Osteoblast (primary cell): ENCODE results near the gene PAQR8. TPM values are rescaled to one million over a fixed set of nuclear protein-coding genes. Genes with fewer than 3 reads are reported as not detected.

Experiments used
- DNase-seq: peaks from one replicate; pipeline ENCODE4 v3.0.0; 2011; ENCODE audit warnings: low spot score, mixed read lengths; ENCODE audit not compliant: insufficient read length; ENCODE audit errors: missing footprints
- H2AFZ ChIP-seq: 2 replicates; pipeline ENCODE4 v1.6.0; 2011; ENCODE audit warnings: mild to moderate bottlenecking, low read length
- H3K27ac ChIP-seq: 2 replicates; pipeline ENCODE4 v1.5.1; 2011; ENCODE audit warnings: mild to moderate bottlenecking, low read depth, low read length, moderate library complexity
- H3K27me3 ChIP-seq: 2 replicates; pipeline ENCODE4 v1.6.0; 2012; ENCODE audit warnings: mild to moderate bottlenecking, control low read depth, inconsistent platforms, low read length, moderate library complexity; ENCODE audit not compliant: insufficient read depth
- H3K36me3 ChIP-seq: 2 replicates; pipeline ENCODE4 v1.5.1; 2011; ENCODE audit warnings: mild to moderate bottlenecking, low read length, control low read depth, moderate library complexity; ENCODE audit not compliant: insufficient read depth
- H3K4me1 ChIP-seq: 2 replicates; pipeline ENCODE4 v1.5.1; 2011; ENCODE audit warnings: mild to moderate bottlenecking, low read length, control low read depth, moderate library complexity; ENCODE audit not compliant: insufficient read depth
- H3K4me2 ChIP-seq: 2 replicates; pipeline ENCODE4 v1.6.0; 2011; ENCODE audit warnings: mild to moderate bottlenecking, low read length; ENCODE audit not compliant: insufficient read depth
- H3K4me3 ChIP-seq: fragments of 200-600 bp; sonication (generic); 3 replicates; pipeline ENCODE4 v1.5.1; 2012; ENCODE audit warnings: mild to moderate bottlenecking, low read length, inconsistent platforms; ENCODE audit not compliant: insufficient read depth
- H3K79me2 ChIP-seq: 2 replicates; pipeline ENCODE4 v1.6.0; 2012; ENCODE audit warnings: mild to moderate bottlenecking, low read length, control low read depth, inconsistent platforms; ENCODE audit not compliant: insufficient read depth
- H3K9me3 ChIP-seq: 2 replicates; pipeline ENCODE4 v1.5.1; 2011; ENCODE audit warnings: low read depth, low read length, control low read depth
- H4K20me1 ChIP-seq: 2 replicates; pipeline ENCODE4 v1.6.0; 2012; ENCODE audit warnings: mild to moderate bottlenecking, low read length, control low read depth; ENCODE audit not compliant: insufficient read depth
- CTCF ChIP-seq: IDR thresholded peaks from 2 replicates; pipeline ENCODE4 v1.5.1; 2011; ENCODE audit warnings: mild to moderate bottlenecking, low read depth, low read length, moderate library complexity; ENCODE audit errors: extremely low read depth
- total RNA-seq: library from RNA; depleted of rRNA; stranded (reverse); fragments of >200 nt; gene quantifications from 2 replicates; pipeline ENCODE4 v1.2.3, GENCODE V29; 2012

PAQR8 gene
- total RNA-seq, 1 donor: 3.6 TPM

DNA sequence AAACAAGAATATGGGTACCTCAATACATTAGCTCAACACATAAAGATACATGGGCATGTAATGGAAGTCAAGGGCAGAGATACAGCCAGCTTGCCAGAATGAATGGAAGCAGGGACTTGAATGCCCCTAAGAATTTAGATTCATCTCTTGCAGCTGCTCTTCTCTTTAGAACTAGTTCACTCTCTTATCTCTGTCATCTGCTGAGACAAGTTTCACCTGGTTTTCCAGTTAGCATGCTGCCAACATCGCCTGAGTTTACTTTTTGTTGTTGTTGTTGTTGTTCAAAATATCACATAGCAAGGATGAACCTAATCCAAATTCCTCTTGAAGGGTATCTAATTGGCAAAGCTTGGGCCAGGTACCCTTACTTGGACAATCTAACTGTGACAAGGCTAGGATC lies 14.1 kb upstream of the PAQR8 start:
- TF ChIP-seq CTCF: no peak
- H3K4me1 ChIP-seq: peaks cover 11% of the 10 kb centered on the region
- H2AFZ ChIP-seq: no peak overlapping the region
- H3K79me2 ChIP-seq: no peaks in the 10 kb centered on the region
- H3K27ac ChIP-seq: no peak overlapping the region
- peaks cover 17% of the 10 kb centered on the region for H3K27me3 ChIP-seq
- DNase-seq: no peak
- no peak overlapping the region for H3K4me2 ChIP-seq
- no peak overlapping the region for H3K4me3 ChIP-seq
- no peaks in the 10 kb centered on the region for H3K9me3 ChIP-seq
- no peaks in the 10 kb centered on the region for H3K36me3 ChIP-seq
- no peaks in the 10 kb centered on the region for H4K20me1 ChIP-seq

DNA sequence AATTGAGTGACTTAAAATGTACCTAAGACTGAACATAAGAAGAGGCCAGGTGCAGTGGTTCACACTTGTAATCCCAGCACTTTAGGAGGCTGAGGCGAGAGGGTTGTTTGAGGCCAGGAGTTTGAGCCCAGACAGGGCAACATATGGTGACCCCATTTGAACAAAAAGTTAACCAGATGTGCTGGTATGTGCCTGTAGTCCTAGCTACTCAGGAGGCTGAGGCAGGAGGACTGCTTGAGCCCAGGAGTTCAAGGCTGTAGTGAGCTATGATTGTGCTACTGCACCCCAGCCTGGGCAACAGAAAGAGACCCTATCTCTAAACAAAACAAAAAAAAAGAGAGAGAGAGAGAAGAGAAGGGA lies 10.1 kb upstream of the PAQR8 start:
- Histone ChIP-seq H3K27ac (peak overlapping the region; percentile 11), H3K4me3 (peak overlapping the region; percentile 1), H3K27me3 (peaks cover 17% of the 10 kb centered on the region), H3K4me2 (peak overlapping the region; percentile 61), H4K20me1 (no peaks in the 10 kb centered on the region), H3K79me2 (no peaks in the 10 kb centered on the region), H2AFZ (peak overlapping the region; percentile 5), H3K36me3 (no peaks in the 10 kb centered on the region), H3K4me1 (peaks cover 14% of the 10 kb centered on the region), H3K9me3 (no peaks in the 10 kb centered on the region)
- no peak for TF ChIP-seq CTCF
- DNase-seq: no peak

DNA sequence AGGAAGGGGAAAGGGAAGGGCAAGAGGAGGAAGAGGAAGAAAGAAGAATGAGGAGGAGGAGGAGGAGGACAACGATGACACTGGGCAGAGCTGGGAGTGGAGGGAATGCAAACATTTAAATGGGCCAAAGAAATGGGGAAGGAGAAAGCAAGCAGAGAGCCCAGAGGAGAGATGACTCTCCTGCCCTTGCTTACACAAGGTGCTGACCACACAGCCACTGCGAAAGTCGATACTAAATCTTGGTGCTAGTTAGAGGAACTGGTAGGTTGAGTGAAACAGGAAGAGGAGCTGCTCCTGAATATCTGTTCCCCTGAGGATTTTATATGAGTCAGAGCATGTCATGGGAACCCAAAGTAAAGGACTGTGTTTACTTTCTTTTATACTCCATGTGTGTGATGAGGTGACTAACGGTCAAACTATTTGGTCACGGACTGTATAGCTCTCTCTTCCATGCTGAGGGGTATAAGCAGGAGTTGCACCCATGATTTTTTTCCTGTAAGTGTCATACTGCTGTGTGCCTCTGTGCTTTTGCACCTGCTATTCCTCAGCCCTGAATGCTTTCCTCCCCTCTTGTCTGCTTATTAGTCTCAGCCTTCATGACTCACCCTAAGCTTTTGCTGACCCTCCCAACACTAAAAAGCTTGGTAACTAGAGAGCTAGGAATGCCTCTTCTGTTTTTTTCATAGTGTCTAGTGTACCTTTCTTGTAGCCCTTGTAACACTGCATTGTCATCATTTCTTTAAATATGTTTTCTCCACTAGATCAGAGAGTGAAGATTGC lies 9.5 kb upstream of the PAQR8 start:
- Histone ChIP-seq H2AFZ (peak overlapping the region; percentile 5), H4K20me1 (no peaks in the 10 kb centered on the region), H3K4me2 (peak overlapping the region; percentile 61), H3K9me3 (no peaks in the 10 kb centered on the region), H3K4me1 (peaks cover 14% of the 10 kb centered on the region), H3K36me3 (no peaks in the 10 kb centered on the region), H3K4me3 (peak overlapping the region; percentile 1), H3K27ac (peak overlapping the region; percentile 11), H3K79me2 (no peaks in the 10 kb centered on the region), H3K27me3 (peaks cover 12% of the 10 kb centered on the region)
- DNase-seq: peak; percentile 80
- TF ChIP-seq CTCF: no peak

- no peak for TF ChIP-seq CTCF
- Histone ChIP-seq H3K4me3 (no peak overlapping the region), H3K4me2 (no peak overlapping the region)
Observed at GRCh38 chr6:52356017-52356416, 5.9 kb upstream of the PAQR8 start.

More at GRCh38 chr6:52356017-52356416, 5.9 kb upstream of the PAQR8 start:
- Histone ChIP-seq H3K36me3 (no peaks in the 10 kb centered on the region), H3K79me2 (no peaks in the 10 kb centered on the region), H3K4me1 (peaks cover 14% of the 10 kb centered on the region), H4K20me1 (no peaks in the 10 kb centered on the region), H3K27ac (no peak overlapping the region), H3K9me3 (no peaks in the 10 kb centered on the region), H3K27me3 (no peaks in the 10 kb centered on the region), H2AFZ (no peak overlapping the region)
- DNase-seq: no peak
